ENCODE data around the gene CARD10.

CARD10 gene

GRCh38 chr22:37467391-37467955, 51.7 kb downstream of the CARD10 start:
- ATAC-seq (replicated peaks; ENCODE audit: extremely low read depth, poor library complexity, severe bottlenecking) (no peak), DNase-seq (ENCODE audit: low spot score in 2 of 2) (no peak)
- no peaks in the 10 kb centered on the region for H3K9me3 Mint-ChIP-seq
- no peaks in the 10 kb centered on the region for H3K27me3 Mint-ChIP-seq
- peaks cover 14% of the 10 kb centered on the region for H3K36me3 Mint-ChIP-seq (ENCODE audit: insufficient read depth)
- H3K4me1 Mint-ChIP-seq, result peaks cover 5% of the 10 kb centered on the region
- no peak overlapping the region for H3K4me3 Mint-ChIP-seq
- H3K27ac Mint-ChIP-seq (ENCODE audit: low read depth), result no peak overlapping the region

GRCh38 chr22:37464181-37464580, 55.0 kb downstream of the CARD10 start:
- Mint-ChIP-seq H3K36me3 (ENCODE audit: insufficient read depth) (peaks cover 12% of the 10 kb centered on the region), H3K9me3 (no peaks in the 10 kb centered on the region), H3K27ac (ENCODE audit: low read depth) (no peak overlapping the region), H3K27me3 (no peaks in the 10 kb centered on the region), H3K4me3 (no peak overlapping the region), H3K4me1 (peaks cover 10% of the 10 kb centered on the region)
- no peak for ATAC-seq (replicated peaks; ENCODE audit: extremely low read depth, poor library complexity, severe bottlenecking)
- no peak for DNase-seq (ENCODE audit: low spot score in 2 of 2)

GRCh38 chr22:37462983-37463382, 56.2 kb downstream of the CARD10 start:
- H3K4me3 Mint-ChIP-seq, result no peak overlapping the region
- H3K27ac Mint-ChIP-seq (ENCODE audit: low read depth), result no peak overlapping the region
- DNase-seq (ENCODE audit: low spot score in 2 of 2), result no peak

GRCh38 chr22:37462436-37462835, 56.8 kb downstream of the CARD10 start:
- Mint-ChIP-seq H3K9me3 (no peaks in the 10 kb centered on the region), H3K4me3 (no peak overlapping the region), H3K4me1 (peaks cover 13% of the 10 kb centered on the region), H3K27me3 (no peaks in the 10 kb centered on the region), H3K36me3 (ENCODE audit: insufficient read depth) (peaks cover 7% of the 10 kb centered on the region), H3K27ac (ENCODE audit: low read depth) (no peak overlapping the region)
- ATAC-seq (replicated peaks; ENCODE audit: extremely low read depth, poor library complexity, severe bottlenecking), result no peak
- DNase-seq (ENCODE audit: low spot score in 2 of 2), result no peak

More at GRCh38 chr22:37462983-37463382, 56.2 kb downstream of the CARD10 start:
- Mint-ChIP-seq H3K27me3 (no peaks in the 10 kb centered on the region), H3K4me1 (peaks cover 10% of the 10 kb centered on the region), H3K9me3 (no peaks in the 10 kb centered on the region), H3K36me3 (ENCODE audit: insufficient read depth) (peaks cover 7% of the 10 kb centered on the region)
- no peak for ATAC-seq (replicated peaks; ENCODE audit: extremely low read depth, poor library complexity, severe bottlenecking)

GRCh38 chr22:37461961-37462360, 57.3 kb downstream of the CARD10 start:
- Mint-ChIP-seq H3K4me3 (no peak overlapping the region), H3K27ac (ENCODE audit: low read depth) (no peak overlapping the region), H3K27me3 (no peaks in the 10 kb centered on the region), H3K9me3 (no peaks in the 10 kb centered on the region), H3K4me1 (peaks cover 17% of the 10 kb centered on the region), H3K36me3 (ENCODE audit: insufficient read depth) (peaks cover 7% of the 10 kb centered on the region)
- DNase-seq (ENCODE audit: low spot score in 2 of 2), result no peak
- ATAC-seq (replicated peaks; ENCODE audit: extremely low read depth, poor library complexity, severe bottlenecking), result no peak

GRCh38 chr22:37460684-37461083, 58.5 kb downstream of the CARD10 start:
- no peak overlapping the region for H3K27ac Mint-ChIP-seq (ENCODE audit: low read depth)
- no peaks in the 10 kb centered on the region for H3K27me3 Mint-ChIP-seq
- H3K36me3 Mint-ChIP-seq (ENCODE audit: insufficient read depth), result peaks cover 7% of the 10 kb centered on the region
- ATAC-seq (replicated peaks; ENCODE audit: extremely low read depth, poor library complexity, severe bottlenecking) (no peak), DNase-seq (ENCODE audit: low spot score in 2 of 2) (no peak)
- H3K4me1 Mint-ChIP-seq, result peaks cover 17% of the 10 kb centered on the region
- no peaks in the 10 kb centered on the region for H3K9me3 Mint-ChIP-seq
- H3K4me3 Mint-ChIP-seq, result no peak overlapping the region

GRCh38 chr22:37459206-37459605, 60.0 kb downstream of the CARD10 start:
- Mint-ChIP-seq H3K27me3 (no peaks in the 10 kb centered on the region), H3K27ac (ENCODE audit: low read depth) (no peak overlapping the region), H3K36me3 (ENCODE audit: insufficient read depth) (peaks cover 7% of the 10 kb centered on the region), H3K9me3 (no peaks in the 10 kb centered on the region), H3K4me3 (no peak overlapping the region), H3K4me1 (peaks cover 12% of the 10 kb centered on the region)
- DNase-seq (ENCODE audit: low spot score in 2 of 2) (no peak), ATAC-seq (replicated peaks; ENCODE audit: extremely low read depth, poor library complexity, severe bottlenecking) (no peak)

DNA sequence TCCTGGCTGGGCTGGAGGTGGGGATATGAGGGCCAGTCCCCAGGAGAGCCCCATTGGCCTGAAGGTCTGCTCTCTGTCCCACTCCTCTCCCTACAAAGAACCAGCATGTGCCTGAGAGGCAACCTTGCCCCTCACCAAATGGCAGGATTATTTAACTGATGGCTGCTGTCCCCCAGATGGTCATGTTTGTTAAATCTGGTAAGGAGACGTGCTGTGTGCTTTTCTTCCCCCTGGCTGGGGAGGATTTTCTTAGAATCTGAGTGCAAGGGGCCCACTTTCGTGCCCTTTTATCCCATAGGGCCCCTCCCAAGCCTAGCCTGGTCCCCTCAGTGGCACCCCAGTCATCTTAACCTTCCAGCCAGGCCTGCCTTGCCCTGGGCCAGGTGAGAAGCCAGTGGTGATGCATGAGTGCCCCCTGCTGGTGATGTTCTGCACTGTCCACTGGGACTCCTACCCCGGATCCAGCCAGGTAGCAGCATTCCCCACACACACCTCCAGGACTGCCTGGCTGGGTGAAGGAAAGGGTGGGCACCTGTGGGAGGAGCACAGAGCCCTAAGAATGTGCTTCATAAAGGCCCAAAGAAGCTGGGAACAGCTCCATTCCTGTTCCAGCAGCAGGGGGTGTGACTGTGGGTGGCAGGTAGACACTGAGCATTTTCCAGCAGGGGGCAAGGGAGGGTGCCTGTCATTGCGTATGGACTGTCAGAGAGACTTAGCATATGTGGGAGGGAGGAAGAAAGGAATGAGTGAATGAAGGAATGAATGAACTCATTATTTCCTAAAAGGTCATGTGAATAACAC, 61.9 kb downstream of the CARD10 start:
- peaks cover 12% of the 10 kb centered on the region for H3K4me1 Mint-ChIP-seq

GRCh38 chr22:37456346-37456745, 62.9 kb downstream of the CARD10 start:
- H3K27ac Mint-ChIP-seq (ENCODE audit: low read depth), result peak overlapping the region; percentile 17
- ATAC-seq (replicated peaks; ENCODE audit: extremely low read depth, poor library complexity, severe bottlenecking), result no peak
- H3K36me3 Mint-ChIP-seq (ENCODE audit: insufficient read depth), result peaks cover 6% of the 10 kb centered on the region
- H3K9me3 Mint-ChIP-seq, result no peaks in the 10 kb centered on the region
- no peak for DNase-seq (ENCODE audit: low spot score in 2 of 2)
- H3K4me3 Mint-ChIP-seq, result no peak overlapping the region
- H3K4me1 Mint-ChIP-seq, result peaks cover 7% of the 10 kb centered on the region
- no peaks in the 10 kb centered on the region for H3K27me3 Mint-ChIP-seq

More for the DNA sequence above, 61.9 kb downstream of the CARD10 start:
- Mint-ChIP-seq H3K27ac (ENCODE audit: low read depth) (no peak overlapping the region), H3K4me3 (no peak overlapping the region), H3K36me3 (ENCODE audit: insufficient read depth) (peaks cover 6% of the 10 kb centered on the region), H3K27me3 (no peaks in the 10 kb centered on the region), H3K9me3 (no peaks in the 10 kb centered on the region)
- ATAC-seq (replicated peaks; ENCODE audit: extremely low read depth, poor library complexity, severe bottlenecking) (peak; percentile 82), DNase-seq (ENCODE audit: low spot score in 2 of 2) (peak; percentile 73 to 84)

GRCh38 chr22:37455896-37456295, 63.3 kb downstream of the CARD10 start:
- Mint-ChIP-seq H3K4me1 (peaks cover 7% of the 10 kb centered on the region), H3K27me3 (no peaks in the 10 kb centered on the region)
- DNase-seq (ENCODE audit: low spot score in 2 of 2), result no peak

GRCh38 chr22:37454857-37455686, 64.1 kb downstream of the CARD10 start:
- H3K27ac Mint-ChIP-seq (ENCODE audit: low read depth), result no peak overlapping the region
- peaks cover 4% of the 10 kb centered on the region for H3K36me3 Mint-ChIP-seq (ENCODE audit: insufficient read depth)
- ATAC-seq (replicated peaks; ENCODE audit: extremely low read depth, poor library complexity, severe bottlenecking) (no peak), DNase-seq (ENCODE audit: low spot score in 2 of 2) (no peak)
- H3K4me1 Mint-ChIP-seq, result peaks cover 7% of the 10 kb centered on the region
- H3K27me3 Mint-ChIP-seq, result no peaks in the 10 kb centered on the region
- no peak overlapping the region for H3K4me3 Mint-ChIP-seq
- H3K9me3 Mint-ChIP-seq, result no peaks in the 10 kb centered on the region

More at GRCh38 chr22:37455896-37456295, 63.3 kb downstream of the CARD10 start:
- Mint-ChIP-seq H3K27ac (ENCODE audit: low read depth) (peak overlapping the region; percentile 17), H3K4me3 (no peak overlapping the region), H3K36me3 (ENCODE audit: insufficient read depth) (peaks cover 6% of the 10 kb centered on the region), H3K9me3 (no peaks in the 10 kb centered on the region)
- ATAC-seq (replicated peaks; ENCODE audit: extremely low read depth, poor library complexity, severe bottlenecking), result no peak

DNA sequence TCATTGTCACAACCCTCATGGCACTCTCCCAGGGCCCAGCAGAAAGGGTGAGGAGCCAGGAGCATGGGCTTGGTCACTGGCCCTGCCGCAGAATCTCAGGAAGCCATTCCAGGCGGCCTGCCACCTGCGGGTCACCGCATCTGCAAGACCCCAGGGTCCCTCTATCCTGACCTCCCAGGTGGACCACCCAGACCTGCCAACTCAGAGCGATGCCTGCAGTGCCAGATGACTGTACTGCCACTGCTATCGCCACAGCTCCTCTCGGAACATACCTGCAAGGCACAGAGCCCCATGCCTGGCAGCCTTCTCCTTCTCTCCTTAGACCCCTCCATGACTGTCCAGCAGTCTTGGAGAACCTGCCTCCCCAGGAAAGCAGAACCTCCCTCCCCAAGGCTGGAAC, 65.5 kb downstream of the CARD10 start:
- no peak overlapping the region for H3K27ac Mint-ChIP-seq (ENCODE audit: low read depth)
- no peak overlapping the region for H3K4me3 Mint-ChIP-seq
- no peaks in the 10 kb centered on the region for H3K9me3 Mint-ChIP-seq
- no peaks in the 10 kb centered on the region for H3K27me3 Mint-ChIP-seq
- peaks cover 7% of the 10 kb centered on the region for H3K4me1 Mint-ChIP-seq
- ATAC-seq (replicated peaks; ENCODE audit: extremely low read depth, poor library complexity, severe bottlenecking) (no peak), DNase-seq (ENCODE audit: low spot score in 2 of 2) (no peak)
- H3K36me3 Mint-ChIP-seq (ENCODE audit: insufficient read depth), result no peaks in the 10 kb centered on the region
